IMR-90 (cell line): Measurements from ENCODE around the gene MPL. TPM values are rescaled to one million over a fixed set of nuclear protein-coding genes. Genes with fewer than 3 reads are reported as not detected.

Experiments
- ATAC-seq: fragments of 200-7000 bp; cut with Tn5 transposase; 2 replicates; pipeline ENCODE4 v1.9.1; 2020; ENCODE audit warnings: low read depth, mild to moderate bottlenecking, moderate library complexity
- BruUV-seq: library from RNA; stranded (reverse); fragments of 400-500 nt; replicated peaks from 2 replicates; lab custom pipeline; 2021; lab: Mats Ljungman, UMichigan
- CTCF ChIA-PET: fragments of 300-600 bp; formaldehyde crosslinking; extraction: SDS; loops from one replicate; lab custom pipeline; 2021; ENCODE audit warnings: antibody characterized with exemption; lab: Yijun Ruan, JAX
- POLR2A ChIA-PET: fragments of 300-600 bp; sonication (Branson Sonifier 250); formaldehyde crosslinking; loops from one replicate; lab custom pipeline; 2022; ENCODE audit warnings: antibody characterized with exemption; ENCODE audit not compliant: unreplicated experiment; lab: Charles Lee
- DNase-seq: peaks from one replicate; pipeline ENCODE4 v3.0.0; 2013
- H2AFZ ChIP-seq: replicated peaks from 2 replicates; pipeline ENCODE3; 2013; ENCODE audit warnings: low read length, mild to moderate bottlenecking; ENCODE audit not compliant: poor library complexity
- H2AK5ac ChIP-seq: 2 replicates; pipeline ENCODE4 v1.6.1; 2013; ENCODE audit warnings: low read depth, low read length, inconsistent platforms
- H2AK9ac ChIP-seq: replicated peaks from 2 replicates; pipeline ENCODE3; 2013; ENCODE audit warnings: mild to moderate bottlenecking, low read depth, low read length, moderate library complexity; ENCODE audit not compliant: poor library complexity
- H2BK120ac ChIP-seq: 2 replicates; pipeline ENCODE4 v1.6.1; 2013; ENCODE audit warnings: low read depth, low read length, inconsistent platforms
- H2BK15ac ChIP-seq: 3 replicates; pipeline ENCODE4 v1.6.1; 2013; ENCODE audit warnings: low read depth, low read length, inconsistent platforms
- H2BK20ac ChIP-seq: 2 replicates; pipeline ENCODE4 v1.6.1; 2013; ENCODE audit warnings: low read depth, mild to moderate bottlenecking, inconsistent platforms, low read length, moderate library complexity
- H2BK5ac ChIP-seq: 2 replicates; pipeline ENCODE4 v1.6.1; 2013; ENCODE audit warnings: mild to moderate bottlenecking, low read depth, low read length, inconsistent platforms; ENCODE audit not compliant: poor library complexity, severe bottlenecking
- H3K14ac ChIP-seq: replicated peaks from 2 replicates; pipeline ENCODE4 v1.6.1; 2013; ENCODE audit warnings: low read depth, low read length, inconsistent platforms
- H3K18ac ChIP-seq: 2 replicates; pipeline ENCODE4 v1.6.1; 2013; ENCODE audit warnings: low read depth, low read length, control low read depth
- H3K23ac ChIP-seq: 2 replicates; pipeline ENCODE4 v1.6.1; 2013; ENCODE audit warnings: low read depth, low read length, inconsistent platforms
- H3K27ac ChIP-seq: 2 replicates; pipeline ENCODE4 v1.5.1; 2013; ENCODE audit warnings: mild to moderate bottlenecking, control low read depth, low read length; ENCODE audit not compliant: insufficient read depth
- H3K27me3 ChIP-seq: 2 replicates; pipeline ENCODE4 v1.6.1; 2013; ENCODE audit warnings: low read length; ENCODE audit not compliant: control insufficient read depth, insufficient read depth
- H3K36me3 ChIP-seq: 2 replicates; pipeline ENCODE4 v1.6.1; 2013; ENCODE audit warnings: low read length, mixed read lengths; ENCODE audit not compliant: control insufficient read depth, insufficient read depth
- H3K4ac ChIP-seq: 2 replicates; pipeline ENCODE4 v1.6.1; 2013; ENCODE audit warnings: low read depth, low read length, inconsistent platforms
- H3K4me1 ChIP-seq: 2 replicates; pipeline ENCODE4 v1.6.1; 2013; ENCODE audit warnings: low read length, mixed read lengths; ENCODE audit not compliant: control insufficient read depth, insufficient read depth
- H3K4me2 ChIP-seq: 2 replicates; pipeline ENCODE4 v1.6.1; 2013; ENCODE audit warnings: low read depth, mild to moderate bottlenecking, control low read depth, low read length, moderate library complexity
- H3K4me3 ChIP-seq: 2 replicates; pipeline ENCODE4 v1.5.1; 2013; ENCODE audit warnings: low read depth, mild to moderate bottlenecking, control low read depth, low read length, moderate library complexity; ENCODE audit not compliant: insufficient read depth
- H3K56ac ChIP-seq: 2 replicates; pipeline ENCODE4 v1.6.1; 2013; ENCODE audit warnings: low read length, inconsistent platforms; ENCODE audit not compliant: insufficient read depth; ENCODE audit errors: extremely low read depth
- H3K79me1 ChIP-seq, 2 experiments: 2 replicates each; pipeline ENCODE4 v1.6.1; 2013; ENCODE audit warnings: low read length in 2 of 2, inconsistent platforms in 1 of 2, low read depth in 1 of 2
- H3K9ac ChIP-seq: 2 replicates; pipeline ENCODE4 v1.6.1; 2013; ENCODE audit warnings: low read depth, low read length, control low read depth
- H3K9me1 ChIP-seq: 2 replicates; pipeline ENCODE4 v1.6.1; 2013; ENCODE audit warnings: low read length, inconsistent platforms; ENCODE audit not compliant: insufficient read depth
- H3K9me3 ChIP-seq: 2 replicates; pipeline ENCODE4 v1.6.1; 2013; ENCODE audit warnings: low read length; ENCODE audit not compliant: control insufficient read depth, insufficient read depth
- H4K20me1 ChIP-seq: 2 replicates; pipeline ENCODE4 v1.6.1; 2013; ENCODE audit warnings: low read length, inconsistent platforms; ENCODE audit not compliant: insufficient read depth
- H4K5ac ChIP-seq: 2 replicates; pipeline ENCODE4 v1.6.1; 2013; ENCODE audit warnings: mild to moderate bottlenecking, low read depth, low read length, control low read depth
- H4K8ac ChIP-seq, 2 experiments: 2 replicates each; pipeline ENCODE4 v1.6.1; 2013; ENCODE audit warnings: low read depth in 2 of 2, low read length in 2 of 2, control low read depth in 1 of 2, inconsistent platforms in 1 of 2
- H4K91ac ChIP-seq: 2 replicates; pipeline ENCODE4 v1.6.1; 2013; ENCODE audit warnings: low read depth, low read length, inconsistent platforms; ENCODE audit not compliant: insufficient read depth
- BHLHE40 ChIP-seq: fragments of 150-350 bp; IDR thresholded peaks from 2 replicates; pipeline ENCODE4 v1.6.1; 2016; ENCODE audit warnings: mild to moderate bottlenecking, low read depth, low read length
- CEBPB ChIP-seq: IDR thresholded peaks from 2 replicates; pipeline ENCODE4 v1.6.1; 2012; ENCODE audit warnings: low read depth, low read length, improper control_type of control experiment
- ELK1 ChIP-seq: fragments of 150-350 bp; IDR thresholded peaks from 2 replicates; pipeline ENCODE4 v1.6.1; 2016; ENCODE audit warnings: low read depth, mild to moderate bottlenecking, low read length, moderate library complexity, borderline replicate concordance
- FOS ChIP-seq: fragments of 150-350 bp; IDR thresholded peaks from 2 replicates; pipeline ENCODE4 v1.6.1; 2016; ENCODE audit warnings: low read depth, low read length
- NFE2L2 ChIP-seq: fragments of 150-350 bp; IDR thresholded peaks from 2 replicates; pipeline ENCODE4 v1.6.1; 2016; ENCODE audit warnings: low read depth, mild to moderate bottlenecking, low read length
- RAD21 ChIP-seq: IDR thresholded peaks from 2 replicates; pipeline ENCODE4 v1.6.1; 2012; ENCODE audit warnings: low read length, improper control_type of control experiment
- SMC3 ChIP-seq: fragments of 150-350 bp; IDR thresholded peaks from 2 replicates; pipeline ENCODE4 v1.6.1; 2016; ENCODE audit warnings: low read depth, mild to moderate bottlenecking, antibody characterized with exemption, low read length, moderate library complexity
- USF2 ChIP-seq: fragments of 150-350 bp; IDR thresholded peaks from 2 replicates; pipeline ENCODE4 v1.6.1; 2017; ENCODE audit warnings: mild to moderate bottlenecking, antibody characterized with exemption, low read length, low read depth
- WGBS, 2 experiments: methylation state at CpG; one replicate each; pipeline versions ENCODE4 v1.1.5 to v1.1.7; 2013; ENCODE audit warnings: missing lambda C conversion rate in 2 of 2; ENCODE audit not compliant: insufficient read length in 1 of 2; ENCODE audit errors: extremely low coverage in 2 of 2; 5-methylcytosine and 5-hydroxymethylcytosine counted together
- dilution Hi-C: fragments of 300-500 bp; cut with HindIII; formaldehyde crosslinking; loops from one replicate; pipeline ENCODE4 v1.14.3; 2018; ENCODE audit warnings: low sequenced_read_pairs; ENCODE audit not compliant: unreplicated experiment
- in situ Hi-C: fragments of 300-500 bp; cut with MboI; formaldehyde crosslinking; loops from 3 replicates; pipeline ENCODE4 v1.14.3; 2019; ENCODE audit warnings: low sequenced_read_pairs, inconsistent platforms, mixed read lengths
- intact Hi-C: fragments of 100-400 bp; cut with micrococcal nuclease; formaldehyde crosslinking; loops from 2 replicates; pipeline ENCODE4 v1.10.0; 2022
- polyA plus RNA-seq, 3 experiments: library from polyadenylated mRNA; depleted of rRNA; stranded (reverse); fragments of >200 nt; gene quantifications; 2 replicates each; pipeline ENCODE4 v1.2.3, GENCODE V29; 2012; ENCODE audit warnings: low replicate concordance in 1 of 3
- total RNA-seq: library from RNA; depleted of rRNA; stranded (reverse); fragments of >200 nt; gene quantifications from 2 replicates; pipeline ENCODE4 v1.2.3, GENCODE V29; 2012

MPL gene
- total and polyA plus RNA-seq, 2 of the 4 experiments (the other 2 are of a cell fraction): 0.12 TPM; not detected in 1

- H3K4me3 ChIP-seq: no peak overlapping the region
- WGBS, 2 experiments: 92% methylated on average over 2 of the region's 5 CpGs; no CpG with 5 or more reads in 1 of the 2 experiments
- dilution Hi-C loops: no loop called here
- no TSS peak for BruUV-seq
- intact Hi-C loops: no loop called here
- H3K27me3 ChIP-seq: 0 out of 2 replicates have a peak, but pooled peaks cover 1% of the 10 kb centered on the region
- no peak overlapping the region for H2AK5ac ChIP-seq
- ChIA-PET POLR2A (no interaction called here), CTCF (no interaction called here)
- peaks cover 5% of the 10 kb centered on the region; the same call in 1 of the 2 replicates for H3K9me1 ChIP-seq
- H3K4ac ChIP-seq: no peak overlapping the region
- H3K4me2 ChIP-seq: no peak overlapping the region
- no peak overlapping the region for H3K56ac ChIP-seq
- in situ Hi-C loops: no loop called here
- H3K14ac ChIP-seq: no peak overlapping the region
- ATAC-seq (no peak), DNase-seq (no peak)
- H3K79me1 ChIP-seq: no peaks in the 10 kb centered on the region
- H4K20me1 ChIP-seq: no peaks in the 10 kb centered on the region
- no peak overlapping the region for H2BK20ac ChIP-seq
- H2AK9ac ChIP-seq: no peak overlapping the region
- H4K5ac ChIP-seq: no peak overlapping the region
- H4K8ac ChIP-seq: no peak overlapping the region
- no peak overlapping the region for H2BK120ac ChIP-seq
- no peak overlapping the region for H3K27ac ChIP-seq
- no peak overlapping the region for H2AFZ ChIP-seq
- H2BK5ac ChIP-seq: no peak overlapping the region
- H3K23ac ChIP-seq: no peak overlapping the region
- no peak overlapping the region for H2BK15ac ChIP-seq
- H3K4me1 ChIP-seq: peaks cover 6% of the 10 kb centered on the region
- H3K36me3 ChIP-seq: no peaks in the 10 kb centered on the region
- no peak overlapping the region for H3K18ac ChIP-seq
- no peak overlapping the region for H3K9ac ChIP-seq
- H3K9me3 ChIP-seq: peaks cover 2% of the 10 kb centered on the region
- no peak overlapping the region for H4K91ac ChIP-seq
- TF ChIP-seq FOS (no peak), CEBPB (no peak), RAD21 (no peak), USF2 (no peak), ELK1 (no peak), NFE2L2 (no peak), SMC3 (no peak), BHLHE40 (no peak)
Measured at GRCh38 chr1:43331688-43332087, 5.9 kb upstream of the MPL start.
